Activated gamma-delta T cell (primary cell): ENCODE results near the gene ACTN2.
A peak's percentile ranks its signal among the peaks of the same experiment; 100 is the strongest.
"Not testable (repeated sequence)": the region's sequence is repeated elsewhere in the genome, so short reads cannot be mapped to it uniquely, and the experiment has no call there.

Experiments
- DNase-seq: peaks from one replicate; lab custom pipeline; 2025; lab: John Stamatoyannopoulos, UW
- total RNA-seq, 2 donors: gene quantifications; one replicate each; lab custom pipeline; 2026; lab: John Stamatoyannopoulos, UW

The ACTN2 gene
- 0.13 to 0.15 reads per million in 2 donors for total RNA-seq

DNA sequence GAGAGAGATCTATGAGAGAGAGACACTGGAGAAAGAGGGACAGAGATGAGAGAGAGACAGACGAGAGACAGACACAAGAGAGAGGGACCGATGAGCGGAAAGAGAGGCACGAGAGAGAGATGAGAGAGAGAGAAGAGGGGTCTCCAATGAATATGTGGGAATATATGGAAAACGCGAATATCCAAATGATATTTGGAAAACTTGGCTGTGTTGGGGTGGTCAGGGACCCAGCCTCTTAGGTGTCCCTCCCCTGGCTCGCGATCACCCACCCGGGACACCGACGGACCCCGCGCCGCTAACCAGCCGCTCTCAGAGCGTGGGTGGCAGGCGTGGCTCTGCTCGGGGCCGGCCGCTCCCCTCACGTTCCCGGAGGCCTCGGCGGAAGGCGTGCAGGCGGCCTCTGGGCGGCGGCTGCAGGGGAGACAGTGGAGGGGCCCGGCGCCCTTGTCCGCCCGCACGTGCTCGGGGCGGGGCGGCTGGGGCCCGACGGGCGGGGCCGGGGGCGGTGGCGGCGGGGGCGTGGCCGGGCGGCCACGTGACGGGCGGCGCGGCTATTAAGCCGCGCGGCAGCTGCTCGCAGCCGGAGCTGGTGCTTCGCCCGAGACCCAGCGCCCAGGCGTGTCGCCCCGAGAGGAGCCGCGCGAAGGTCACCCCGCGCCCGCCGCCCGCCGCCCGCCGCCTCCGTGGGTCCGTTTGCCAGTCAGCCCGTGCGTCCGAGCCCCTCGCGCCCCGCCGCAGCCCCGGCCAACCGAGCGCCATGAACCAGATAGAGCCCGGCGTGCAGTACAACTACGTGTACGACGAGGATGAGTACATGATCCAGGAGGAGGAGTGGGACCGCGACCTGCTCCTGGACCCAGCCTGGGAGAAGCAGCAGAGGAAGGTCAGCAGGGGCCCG is at the start of gene ACTN2:
Gene ACTN2, plus strand, starts transcription at position 583 of the 898 bp plus-strand sequence. Its CDS starts 175 bp downstream, at position 758.
- DNase-seq = peak; percentile 14

GRCh38 chr1:236638945-236639344 is 47.4 kb upstream of the ACTN2 start:
- no peak for DNase-seq

- no peak for DNase-seq
These were observed 46.6 kb upstream of the ACTN2 start for GRCh38 chr1:236639686-236640085.

DNA sequence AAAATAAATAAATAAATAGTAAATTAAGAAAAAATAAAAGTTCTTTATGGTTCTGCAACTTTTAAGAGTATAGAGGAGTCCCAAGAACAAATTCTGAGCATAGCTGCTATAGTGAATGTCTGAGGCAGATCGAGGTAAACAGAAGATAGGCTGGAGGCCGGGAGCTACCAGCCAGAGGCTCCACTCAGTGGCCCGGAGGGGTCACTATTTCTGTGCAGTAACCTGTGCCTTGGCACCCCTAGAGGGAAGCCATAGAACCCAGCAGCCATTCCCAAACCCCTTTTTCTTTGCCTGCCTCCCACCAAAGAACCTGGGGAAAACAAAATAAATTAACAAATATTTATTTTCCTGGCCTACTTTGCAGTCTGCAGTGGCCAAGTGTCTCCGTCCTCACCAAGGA is 43.5 kb upstream of the ACTN2 start:
- no peak for DNase-seq

- DNase-seq = no peak
These were observed 41.2 kb upstream of the ACTN2 start for GRCh38 chr1:236645016-236645680.

DNA sequence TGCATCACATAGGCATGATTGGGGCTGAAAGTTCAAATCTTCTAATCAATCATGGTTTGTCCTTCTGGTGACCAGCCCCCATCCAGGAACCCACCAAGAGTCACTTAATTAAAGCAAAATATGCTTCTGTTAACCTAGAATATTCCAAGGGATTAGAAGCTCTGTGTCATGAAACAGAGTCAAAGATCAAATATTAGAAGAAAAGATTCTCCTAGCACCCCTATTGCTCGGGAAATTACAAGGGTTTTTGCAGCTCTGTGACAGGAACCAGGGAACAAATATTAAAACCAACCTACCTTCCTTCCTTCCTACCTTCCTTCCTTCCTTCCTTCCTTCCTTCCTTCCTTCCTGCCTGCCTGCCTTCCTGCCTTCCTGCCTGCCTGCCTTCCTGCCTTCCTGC is 31.8 kb upstream of the ACTN2 start:
- DNase-seq = no peak

GRCh38 chr1:236654957-236655356 is 31.3 kb upstream of the ACTN2 start:
- DNase-seq = no peak

DNA sequence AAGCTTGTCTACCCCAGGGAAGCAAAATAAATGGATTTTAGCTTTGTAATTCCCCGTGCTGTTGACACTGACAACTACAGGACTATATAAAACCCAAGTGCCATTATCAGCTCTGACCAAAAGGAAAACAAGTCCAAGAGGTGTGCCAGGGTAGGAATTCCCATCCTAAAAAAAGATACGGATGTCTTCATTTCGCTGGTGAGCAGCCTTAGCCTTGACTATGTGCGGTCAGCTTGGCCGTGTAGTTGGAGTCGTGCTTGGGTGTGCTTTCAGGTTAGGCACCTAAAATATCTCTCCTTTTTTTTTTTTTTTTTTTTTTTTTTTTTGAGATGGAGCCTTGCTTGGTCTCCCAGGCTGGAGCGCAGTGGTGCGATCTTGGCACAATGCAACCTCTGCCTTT is 28.9 kb upstream of the ACTN2 start:
- DNase-seq = no peak

DNA sequence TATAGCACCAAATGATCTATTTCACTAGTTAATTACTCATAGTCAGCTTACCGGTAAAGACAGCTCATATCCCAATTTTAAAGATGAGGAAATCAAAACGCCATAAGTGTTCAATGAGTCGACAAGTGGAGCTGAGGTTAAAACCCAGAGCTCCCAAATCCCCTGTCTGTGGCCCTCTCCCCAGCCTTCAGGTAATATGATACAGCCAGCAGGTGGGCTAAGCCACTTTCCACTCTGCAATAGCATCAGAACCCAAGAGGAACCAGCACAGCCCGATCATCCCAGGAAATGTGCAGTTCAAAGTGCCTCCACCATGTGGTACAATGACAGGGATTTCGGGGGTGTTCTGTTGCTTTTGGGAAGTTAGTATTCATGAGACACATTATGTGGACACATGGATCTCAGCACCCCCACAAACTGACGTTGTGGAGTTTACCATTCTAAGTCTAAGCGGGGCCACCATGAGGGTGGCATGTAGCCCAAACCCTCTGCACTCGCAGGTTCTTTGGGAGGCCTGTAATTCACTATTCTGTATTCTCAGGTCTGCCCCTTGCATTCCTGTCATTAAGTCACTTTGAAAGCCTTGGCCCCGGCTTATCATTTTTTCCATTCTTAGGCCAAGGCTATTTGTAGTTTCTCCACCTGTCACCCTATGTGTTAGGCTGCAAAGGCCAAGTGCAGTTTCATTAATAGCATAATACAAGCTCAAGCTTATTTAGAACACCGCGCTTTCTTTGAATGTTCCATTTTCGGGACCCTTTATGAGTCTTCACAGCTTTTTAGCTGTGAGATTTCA is 26.3 kb upstream of the ACTN2 start:
- no peak for DNase-seq

DNA sequence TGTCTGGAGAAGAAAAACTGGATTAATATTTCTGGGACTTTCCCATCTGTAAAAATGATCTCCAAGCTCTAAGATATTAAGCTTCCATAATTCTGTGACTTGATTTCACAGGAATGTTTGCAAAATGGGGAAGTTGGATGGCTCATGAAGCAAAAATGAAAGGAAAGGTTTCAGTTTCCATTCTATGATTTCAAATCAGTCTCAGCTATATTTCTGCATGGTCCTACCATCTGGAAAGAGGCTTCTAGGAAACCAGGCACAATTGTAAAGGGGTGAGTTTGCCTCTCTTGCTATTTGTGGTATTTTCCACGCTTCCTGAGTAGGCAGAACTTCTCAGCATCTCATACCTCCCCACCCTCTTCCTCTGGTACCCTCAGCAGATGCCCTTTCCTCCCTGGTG is 22.4 kb upstream of the ACTN2 start:
- no peak for DNase-seq

- not testable (repeated sequence) for DNase-seq
These were observed 17.4 kb upstream of the ACTN2 start for GRCh38 chr1:236668909-236669308.

DNA sequence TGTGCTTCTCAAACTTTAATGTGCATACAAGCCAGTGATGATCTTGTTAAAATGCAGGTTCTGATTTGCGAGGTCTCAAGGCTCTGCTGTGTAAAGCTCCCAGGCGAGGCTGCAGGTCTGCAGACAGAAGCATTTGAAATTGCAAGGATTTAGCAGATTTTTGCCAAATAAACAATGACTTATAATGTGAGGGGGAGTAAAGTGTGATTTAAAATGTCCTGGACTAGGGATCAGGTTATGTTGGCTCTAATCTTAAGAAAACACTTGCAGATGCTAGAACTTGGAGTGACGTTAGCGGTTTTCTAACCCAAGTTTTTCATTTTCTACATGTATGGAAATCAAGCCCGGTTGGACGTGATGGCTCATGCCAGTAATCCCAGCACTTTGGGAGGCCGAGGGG is 16.2 kb upstream of the ACTN2 start:
- no peak for DNase-seq

DNA sequence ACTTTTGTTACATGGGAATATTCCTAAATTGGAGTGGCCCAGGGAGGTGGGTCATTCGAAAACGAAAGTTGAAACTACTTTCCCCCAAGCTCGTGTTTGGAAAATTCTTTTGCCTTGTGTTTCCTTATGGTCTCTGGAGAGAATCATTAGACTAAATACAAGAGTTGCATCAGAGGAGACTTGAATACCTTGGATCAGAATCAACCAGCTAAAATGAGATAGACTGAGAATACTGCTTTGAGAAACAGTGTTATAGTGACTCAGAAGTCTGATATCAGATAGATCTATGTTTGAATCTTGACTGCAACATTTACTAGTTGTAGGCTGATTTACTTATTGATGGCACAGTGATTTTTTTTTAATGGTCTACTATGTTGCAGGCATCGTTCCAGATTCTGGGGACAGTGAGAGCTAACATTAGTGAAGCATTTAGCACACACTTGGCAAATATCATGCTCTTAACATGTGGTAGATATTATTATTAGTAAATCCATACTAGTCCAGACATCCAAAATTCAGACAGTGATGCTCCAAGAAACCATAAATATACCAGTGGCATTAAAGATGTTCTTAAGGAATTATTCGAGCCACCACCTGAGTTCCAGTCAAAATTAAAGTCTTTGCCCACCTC is 12.9 kb upstream of the ACTN2 start:
- no peak for DNase-seq

DNA sequence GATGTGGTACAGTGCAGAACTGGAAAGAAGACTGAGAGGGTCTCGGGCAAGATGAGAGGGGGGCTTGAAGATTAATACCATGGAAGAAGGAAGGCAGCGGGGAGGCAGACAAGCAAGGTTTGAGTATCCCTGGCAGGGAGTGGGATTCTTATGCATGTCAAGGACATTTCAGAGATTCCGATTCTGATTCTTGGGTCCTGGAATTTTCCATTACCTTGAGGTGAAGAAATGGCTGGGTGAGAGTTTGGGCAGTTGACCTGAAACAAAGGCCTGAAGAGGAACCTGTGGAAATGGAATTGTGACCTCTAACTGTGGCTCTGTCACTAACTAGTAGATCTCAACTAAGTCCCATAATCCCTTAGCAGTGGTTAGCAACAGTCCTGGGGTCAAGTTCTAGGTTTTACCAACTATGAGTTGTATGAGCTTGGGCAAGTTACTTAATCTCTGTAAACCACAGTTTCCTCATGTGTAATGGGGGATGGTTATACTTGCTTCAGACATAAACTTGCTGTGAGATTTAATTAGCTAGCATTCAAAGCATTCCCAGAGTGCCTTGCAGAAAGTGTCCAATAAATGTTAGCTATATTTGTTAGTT is 8.6 kb upstream of the ACTN2 start:
- DNase-seq = no peak

- no peak for DNase-seq
These were observed 5.1 kb upstream of the ACTN2 start for GRCh38 chr1:236681219-236681618.

DNA sequence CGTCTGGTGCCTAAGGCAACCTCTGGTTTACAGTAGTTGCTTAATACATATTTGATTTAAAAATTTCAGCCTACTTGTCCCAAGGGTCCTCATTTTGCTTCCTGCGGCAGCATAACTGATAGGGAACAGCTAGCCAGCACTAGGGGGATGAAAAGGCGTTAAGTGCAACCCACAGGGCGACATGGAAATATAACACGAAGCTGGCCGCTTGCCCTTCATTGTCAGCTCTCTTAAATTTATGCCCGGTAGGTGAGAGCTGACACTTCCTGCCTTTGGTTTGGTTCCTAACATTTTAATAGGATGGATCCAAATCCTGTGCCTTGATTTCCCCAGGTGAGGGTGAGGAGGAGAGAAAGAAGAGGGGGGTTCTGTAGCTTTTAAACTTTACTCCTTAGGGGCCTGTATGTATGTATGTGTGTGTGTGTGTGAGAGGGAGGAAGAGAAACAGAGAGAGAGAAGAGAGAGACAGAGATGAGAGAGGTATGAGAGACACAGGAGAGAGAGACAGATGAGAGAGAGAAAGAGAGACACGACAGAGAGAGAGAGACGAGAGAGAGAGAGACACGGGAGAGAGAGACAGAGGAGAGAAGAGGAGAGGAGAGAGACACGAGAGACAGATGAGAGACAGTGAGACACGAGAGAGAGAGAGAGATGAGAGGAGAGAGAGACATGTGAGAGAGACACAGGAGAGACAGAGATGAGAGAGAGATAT is 938 bp upstream of the ACTN2 start:
- DNase-seq = no peak

GRCh38 chr1:236686815-236687160 is 489 bp downstream of the ACTN2 start:
- no peak for DNase-seq

DNA sequence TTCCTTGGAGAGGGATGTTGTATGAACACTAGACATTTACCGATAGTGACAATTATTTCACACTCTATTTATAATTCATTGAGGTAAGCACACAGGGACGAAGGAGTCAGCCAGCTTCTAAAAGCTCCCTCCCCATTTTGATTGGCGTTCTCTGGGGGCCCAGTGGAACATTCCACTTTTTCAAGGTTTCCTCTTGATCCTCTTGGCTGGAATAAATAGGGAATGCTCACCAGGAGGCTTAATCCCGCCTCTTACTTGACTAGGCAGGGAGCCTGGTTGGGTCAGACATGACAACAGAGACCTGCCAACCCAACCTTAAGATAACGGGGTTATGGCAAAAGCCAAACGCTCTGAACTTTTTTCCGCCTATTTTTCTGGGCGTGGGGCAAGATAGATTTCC is 974 bp downstream of the ACTN2 start:
- DNase-seq = no peak

GRCh38 chr1:236688705-236689104 is 2.4 kb downstream of the ACTN2 start:
- DNase-seq = no peak

- DNase-seq = no peak
These were observed 3.6 kb downstream of the ACTN2 start for GRCh38 chr1:236689713-236690569.
